HepG2 (cell line): ENCODE results near the gene COPZ2. TPM values are rescaled to one million over a fixed set of nuclear protein-coding genes. Genes with fewer than 3 reads are reported as not detected.
A peak's percentile ranks its signal among the peaks of the same experiment; 100 is the strongest.
"Not testable (repeated sequence)": the region's sequence is repeated elsewhere in the genome, so short reads cannot be mapped to it uniquely, and the experiment has no call there.

Experiments
- ATAC-seq: fragments of 200-7000 bp; cut with Tn5 transposase; 3 replicates; pipeline ENCODE4 v1.9.1; 2020; ENCODE audit warnings: mild to moderate bottlenecking, moderate library complexity
- BruUV-seq: library from RNA; stranded (reverse); fragments of 400-500 nt; replicated peaks from 2 replicates; lab custom pipeline; 2021; lab: Mats Ljungman, UMichigan
- CTCF ChIA-PET: fragments of 300-600 bp; formaldehyde crosslinking; extraction: SDS; loops from one replicate; lab custom pipeline; 2021; ENCODE audit warnings: low total read pairs, inconsistent platforms, low intra/inter-chr PET ratio; lab: Yijun Ruan, JAX
- POLR2A ChIA-PET: fragments of 350-600 bp; sonication (Branson Sonifier 250); formaldehyde crosslinking; loops from one replicate; lab custom pipeline; 2020; ENCODE audit warnings: antibody characterized with exemption, inconsistent platforms; lab: Yijun Ruan, JAX
- DNase-seq: peaks from one replicate; pipeline ENCODE4 v3.0.0-alpha.2; 2015; ENCODE audit warnings: low spot score
- FAIRE-seq: peaks from 3 replicates; lab custom pipeline; 2011; peaks lifted over from hg19 to GRCh38; lab: Jason Lieb, UNC
- H2AFZ ChIP-seq: one replicate; pipeline ENCODE4 v1.6.1; 2011; ENCODE audit warnings: low read length, inconsistent platforms
- H3K27ac ChIP-seq: fragments of 300-600 bp; 3 replicates; pipeline ENCODE4 v1.8.0; 2011; ENCODE audit warnings: mixed run types, mild to moderate bottlenecking, mixed read lengths, low read length, inconsistent platforms; ENCODE audit not compliant: insufficient read depth; ENCODE audit errors: extremely low read length
- H3K27me3 ChIP-seq, 2 experiments: fragments of 200-600 bp in 1 of 2; 2 replicates in 1 of 2; 3 replicates in 1 of 2; pipeline versions ENCODE4 v1.6.0 to v1.8.0; 2011; ENCODE audit warnings: low read length in 2 of 2, mild to moderate bottlenecking in 2 of 2, moderate library complexity in 2 of 2, inconsistent platforms in 1 of 2; ENCODE audit not compliant: insufficient read depth in 2 of 2, control insufficient read depth in 1 of 2
- H3K36me3 ChIP-seq, 2 experiments: fragments of 200-600 bp in 1 of 2; replicated peaks in 1 of 2; 2 replicates in 1 of 2; 3 replicates in 1 of 2; pipeline versions ENCODE4 v1.5.1 to v1.8.0; 2011; ENCODE audit warnings: low read length in 2 of 2, inconsistent platforms in 1 of 2; ENCODE audit not compliant: insufficient read depth in 2 of 2, control insufficient read depth in 1 of 2
- H3K4me1 ChIP-seq: 2 replicates; pipeline ENCODE4 v1.5.1; 2012; ENCODE audit warnings: low read length, inconsistent platforms; ENCODE audit not compliant: insufficient read depth
- H3K4me2 ChIP-seq: 2 replicates; pipeline ENCODE4 v1.6.0; 2011; ENCODE audit warnings: low read depth, low read length, inconsistent platforms
- H3K4me3 ChIP-seq, 3 experiments: fragments of 200-600 bp in 1 of 3; sonication (generic), shearing (Covaris generic) in 1 of 3; replicated peaks in 1 of 3; 2 replicates each; pipeline ENCODE4 v1.5.1; 2011 to 2016; ENCODE audit warnings: low read length in 3 of 3, inconsistent platforms in 2 of 3, low read depth in 2 of 3, mild to moderate bottlenecking in 2 of 3, control low read depth in 1 of 3, mixed read lengths in 1 of 3; ENCODE audit not compliant: insufficient read depth in 1 of 3
- H3K79me2 ChIP-seq: one replicate; pipeline ENCODE4 v1.6.1; 2011; ENCODE audit warnings: low read length, inconsistent platforms; ENCODE audit not compliant: insufficient read depth
- H3K9ac ChIP-seq: 2 replicates; pipeline ENCODE4 v1.6.0; 2011; ENCODE audit warnings: mild to moderate bottlenecking, low read depth, low read length, inconsistent platforms; ENCODE audit not compliant: insufficient read depth
- H3K9me3 ChIP-seq: 2 replicates; pipeline ENCODE4 v1.5.1; 2012; ENCODE audit warnings: mild to moderate bottlenecking, low read length
- H4K20me1 ChIP-seq: 2 replicates; pipeline ENCODE4 v1.6.0; 2011; ENCODE audit warnings: inconsistent platforms, mild to moderate bottlenecking, low read length, moderate library complexity; ENCODE audit not compliant: insufficient read depth
- GATA4 ChIP-seq: sonication (generic); IDR thresholded peaks from 2 replicates; pipeline ENCODE4 v1.6.1; 2016; ENCODE audit warnings: antibody characterized with exemption, low read depth, borderline replicate concordance
- HOXA5 ChIP-seq: sonication (generic); formaldehyde crosslinking; IDR thresholded peaks from 2 replicates; pipeline ENCODE4 v1.4.0; 2020; ENCODE audit warnings: missing genetic modification reagents
- NRL ChIP-seq: sonication (generic); formaldehyde crosslinking; IDR thresholded peaks from 2 replicates; pipeline ENCODE4 v1.5.0; 2020; ENCODE audit warnings: missing genetic modification reagents, mild to moderate bottlenecking, moderate library complexity, borderline replicate concordance
- POGZ ChIP-seq: sonication (generic); formaldehyde crosslinking; IDR thresholded peaks from 2 replicates; pipeline ENCODE4 v1.4.0; 2020; ENCODE audit warnings: mild to moderate bottlenecking, missing genetic modification reagents
- STAG1 ChIP-seq: sonication (generic); formaldehyde crosslinking; IDR thresholded peaks from 2 replicates; pipeline ENCODE4 v1.4.0; 2020; ENCODE audit warnings: missing genetic modification reagents
- ZBTB33 ChIP-seq: sonication (generic); formaldehyde crosslinking; IDR thresholded peaks from 2 replicates; pipeline ENCODE4 v1.4.0; 2020; ENCODE audit warnings: missing genetic modification reagents
- ZNF331 ChIP-seq: sonication (generic); formaldehyde crosslinking; IDR thresholded peaks from 2 replicates; pipeline ENCODE4 v1.4.0; 2020; ENCODE audit warnings: missing genetic modification reagents
- ZNF33A ChIP-seq: sonication (generic); formaldehyde crosslinking; IDR thresholded peaks from 2 replicates; pipeline ENCODE4 v1.5.1; 2020; ENCODE audit warnings: missing genetic modification reagents, mild to moderate bottlenecking, moderate library complexity, borderline replicate concordance
- ZNF747 ChIP-seq: sonication (generic); formaldehyde crosslinking; IDR thresholded peaks from 2 replicates; pipeline ENCODE4 v1.8.1; 2023; ENCODE audit warnings: missing genetic modification reagents, mild to moderate bottlenecking, borderline replicate concordance
- WGBS: methylation state at CpG from one replicate; pipeline ENCODE4 v1.1.6; 2017; ENCODE audit warnings: low lambda C conversion rate; 5-methylcytosine and 5-hydroxymethylcytosine counted together
- in situ Hi-C: cut with HindIII; loops from 2 replicates; pipeline ENCODE4 v1.10.0; 2017; ENCODE audit warnings: low pct_unique_long_range_greater_than_20kb; ENCODE audit not compliant: extremely low pct_ligation_motif_present
- intact Hi-C: fragments of 100-400 bp; cut with micrococcal nuclease; formaldehyde crosslinking; loops from one replicate; pipeline ENCODE4 v1.10.0; 2022; ENCODE audit not compliant: unreplicated experiment
- polyA plus RNA-seq, 8 experiments: library from polyadenylated mRNA; depleted of rRNA in 3 of 8; stranded (reverse) in 7 of 8; unstranded in 1 of 8; fragments of >200 nt; fragmentation: Illumina TruSeq in 4 of 8; extraction: Trizol in 4 of 8; gene quantifications; 2 replicates each; pipeline versions ENCODE4 v1.2.1 to v1.2.3, GENCODE V29; 2011 to 2016; ENCODE audit warnings: low read depth in 4 of 8, missing spikeins in 1 of 8, mixed read lengths in 1 of 8; ENCODE audit not compliant: insufficient read depth in 1 of 8
- total RNA-seq, 5 experiments: library from RNA; depleted of rRNA; stranded (reverse); fragments of >200 nt; fragmentation: Illumina TruSeq; extraction: Trizol; gene quantifications; 2 replicates each; pipeline ENCODE4 v1.2.3, GENCODE V29; 2016; ENCODE audit warnings: low read depth in 1 of 5
- TF ChIP-seq, protein P1 (sequence below): sonication (generic); formaldehyde crosslinking; IDR thresholded peaks from 2 replicates; pipeline ENCODE4 v1.4.0; 2020; ENCODE audit warnings: missing genetic modification reagents, mild to moderate bottlenecking, borderline replicate concordance
- TF ChIP-seq, protein P2 (sequence below): sonication (generic); formaldehyde crosslinking; IDR thresholded peaks from 2 replicates; pipeline ENCODE4 v1.5.0; 2020; ENCODE audit warnings: mild to moderate bottlenecking, missing genetic modification reagents, moderate library complexity

COPZ2 gene
- total and polyA plus RNA-seq, 2 of the 13 experiments (the other 11 are each of a cell fraction or from before 2014, with no cell fraction given): 0.61 to 1.5 TPM

GRCh38 chr17:48036693-48037035 lies 933 bp downstream of the COPZ2 start (continued):
- TF ChIP-seq ZNF33A (CRISPR knock-in tag): no peak
- TF ChIP-seq ZNF331 (CRISPR knock-in tag): no peak
- TF ChIP-seq, protein P1, sequence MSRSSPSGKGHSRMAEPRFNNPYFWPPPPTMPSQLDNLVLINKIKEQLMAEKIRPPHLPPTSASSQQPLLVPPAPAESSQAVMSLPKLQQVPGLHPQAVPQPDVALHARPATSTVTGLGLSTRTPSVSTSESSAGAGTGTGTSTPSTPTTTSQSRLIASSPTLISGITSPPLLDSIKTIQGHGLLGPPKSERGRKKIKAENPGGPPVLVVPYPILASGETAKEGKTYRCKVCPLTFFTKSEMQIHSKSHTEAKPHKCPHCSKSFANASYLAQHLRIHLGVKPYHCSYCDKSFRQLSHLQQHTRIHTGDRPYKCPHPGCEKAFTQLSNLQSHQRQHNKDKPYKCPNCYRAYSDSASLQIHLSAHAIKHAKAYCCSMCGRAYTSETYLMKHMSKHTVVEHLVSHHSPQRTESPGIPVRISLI (CRISPR knock-in tag): no peak
- TF ChIP-seq HOXA5 (CRISPR knock-in tag): no peak
- no peak for TF ChIP-seq ZNF747 (CRISPR knock-in tag)
- TF ChIP-seq POGZ (CRISPR knock-in tag): 0 out of 2 replicates have a peak, but pooled peaks have one; percentile 38
- no peak for TF ChIP-seq GATA4
- 0 out of 2 replicates have a peak, but pooled peaks have one; percentile 53 for TF ChIP-seq NRL

DNA sequence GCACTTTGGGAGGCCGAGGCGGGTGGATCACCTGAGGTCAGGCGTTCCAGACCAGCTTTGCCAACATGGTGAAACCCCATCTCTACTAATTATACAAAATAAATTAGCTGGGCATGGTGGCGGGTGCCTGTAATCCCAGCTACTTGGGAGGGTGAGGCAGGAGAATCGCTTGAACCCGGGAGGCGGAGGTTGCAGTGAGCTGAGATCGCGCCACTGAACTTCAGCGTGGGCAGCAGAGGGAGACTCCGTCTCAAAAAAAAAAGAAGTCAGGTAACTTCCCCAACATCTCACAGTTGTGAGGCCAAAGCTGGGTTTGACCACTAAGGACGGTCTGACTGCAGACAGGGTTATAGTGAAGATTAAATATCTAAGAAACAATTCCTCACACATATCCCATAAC lies 2.9 kb downstream of the COPZ2 start:
- TF ChIP-seq STAG1: peak; percentile 27; the same call in 1 of the 2 replicates
- TF ChIP-seq ZBTB33 (CRISPR knock-in tag): peak; percentile 55; the same call in 1 of the 2 replicates
- TF ChIP-seq, protein P2, sequence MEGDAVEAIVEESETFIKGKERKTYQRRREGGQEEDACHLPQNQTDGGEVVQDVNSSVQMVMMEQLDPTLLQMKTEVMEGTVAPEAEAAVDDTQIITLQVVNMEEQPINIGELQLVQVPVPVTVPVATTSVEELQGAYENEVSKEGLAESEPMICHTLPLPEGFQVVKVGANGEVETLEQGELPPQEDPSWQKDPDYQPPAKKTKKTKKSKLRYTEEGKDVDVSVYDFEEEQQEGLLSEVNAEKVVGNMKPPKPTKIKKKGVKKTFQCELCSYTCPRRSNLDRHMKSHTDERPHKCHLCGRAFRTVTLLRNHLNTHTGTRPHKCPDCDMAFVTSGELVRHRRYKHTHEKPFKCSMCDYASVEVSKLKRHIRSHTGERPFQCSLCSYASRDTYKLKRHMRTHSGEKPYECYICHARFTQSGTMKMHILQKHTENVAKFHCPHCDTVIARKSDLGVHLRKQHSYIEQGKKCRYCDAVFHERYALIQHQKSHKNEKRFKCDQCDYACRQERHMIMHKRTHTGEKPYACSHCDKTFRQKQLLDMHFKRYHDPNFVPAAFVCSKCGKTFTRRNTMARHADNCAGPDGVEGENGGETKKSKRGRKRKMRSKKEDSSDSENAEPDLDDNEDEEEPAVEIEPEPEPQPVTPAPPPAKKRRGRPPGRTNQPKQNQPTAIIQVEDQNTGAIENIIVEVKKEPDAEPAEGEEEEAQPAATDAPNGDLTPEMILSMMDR: 0 out of 2 replicates have a peak, but pooled peaks have one; percentile 24
- ATAC-seq, H3K36me3 ChIP-seq, H3K79me2 ChIP-seq, H3K27ac ChIP-seq, H3K9ac ChIP-seq, BruUV-seq, intact Hi-C loops, CTCF ChIA-PET, FAIRE-seq, H3K4me3 ChIP-seq, H4K20me1 ChIP-seq, H2AFZ ChIP-seq, H3K9me3 ChIP-seq, H3K4me2 ChIP-seq, in situ Hi-C loops, DNase-seq: not testable (repeated sequence)
- 75% methylated on average over 12 of the region's 12 CpGs for WGBS
- POLR2A ChIA-PET: interaction anchor here (0.9 to 4.5 kb wide), 2 partner anchors 9 to 14 kb away, joined by 3 to 25 read pairs; partner anchors contain the start of gene NFE2L1
- Histone ChIP-seq H3K4me1 (peaks cover 26% of the 10 kb centered on the region), H3K27me3 (peaks cover 1 to 61% of the 10 kb centered on the region in 2 experiments; a peak in 4 of 5 replicates)
